Karpas-422 (cell line): ENCODE measurements around the gene MEIOSIN. TPM values are rescaled to one million over a fixed set of nuclear protein-coding genes. Genes with fewer than 3 reads are reported as not detected.

Experiments used
- DNase-seq: peaks from one replicate; pipeline ENCODE4 v3.0.0-alpha.2; 2015
- H2AFZ ChIP-seq: fragments of 200-600 bp; sonication (generic); 2 replicates; pipeline ENCODE4 v1.6.1; 2014; ENCODE audit warnings: antibody characterized with exemption, low read length, mixed read lengths
- H3K27ac ChIP-seq: fragments of 200-600 bp; sonication (generic); 2 replicates; pipeline ENCODE4 v1.5.1; 2014; ENCODE audit warnings: mild to moderate bottlenecking, low read length, moderate library complexity
- H3K27me3 ChIP-seq: fragments of 200-600 bp; sonication (generic); 2 replicates; pipeline ENCODE4 v1.6.1; 2014; ENCODE audit warnings: low read length, mixed read lengths
- H3K36me3 ChIP-seq: fragments of 200-600 bp; sonication (generic); 2 replicates; pipeline ENCODE4 v1.6.1; 2014; ENCODE audit warnings: low read length, mixed read lengths; ENCODE audit not compliant: insufficient read depth
- H3K4me1 ChIP-seq: fragments of 200-600 bp; sonication (generic); 2 replicates; pipeline ENCODE4 v1.6.1; 2014; ENCODE audit warnings: mild to moderate bottlenecking, low read length, mixed read lengths
- H3K4me2 ChIP-seq: fragments of 200-600 bp; sonication (generic); 2 replicates; pipeline ENCODE4 v1.6.1; 2014; ENCODE audit warnings: low read length, low read depth, mild to moderate bottlenecking; ENCODE audit not compliant: poor library complexity, severe bottlenecking
- H3K4me3 ChIP-seq: fragments of 200-600 bp; sonication (generic); 2 replicates; pipeline ENCODE4 v1.5.1; 2014; ENCODE audit warnings: mild to moderate bottlenecking, antibody characterized with exemption, low read length, mixed read lengths
- H3K79me2 ChIP-seq: fragments of 200-600 bp; sonication (generic); 2 replicates; pipeline ENCODE4 v1.6.1; 2014; ENCODE audit warnings: mild to moderate bottlenecking, low read length, mixed read lengths
- H3K9ac ChIP-seq: fragments of 200-600 bp; sonication (generic); 2 replicates; pipeline ENCODE4 v1.6.0; 2014; ENCODE audit warnings: low read length
- H3K9me2 ChIP-seq: fragments of 200-600 bp; sonication (generic), shearing (Covaris generic); replicated peaks from 2 replicates; pipeline ENCODE4 v1.6.0; 2014; ENCODE audit warnings: mild to moderate bottlenecking, low read length, moderate library complexity; ENCODE audit not compliant: insufficient read depth
- H3K9me3 ChIP-seq: fragments of 300-700, 200-600 bp; sonication (generic); 2 replicates; pipeline ENCODE4 v1.6.1; 2014; ENCODE audit warnings: low read length, mixed read lengths
- H4K20me1 ChIP-seq: fragments of 200-600 bp; sonication (generic); 2 replicates; pipeline ENCODE4 v1.6.1; 2014; ENCODE audit warnings: mild to moderate bottlenecking, antibody characterized with exemption, low read length, low read depth; ENCODE audit not compliant: insufficient read depth
- total RNA-seq: library from RNA; depleted of rRNA; stranded (reverse); fragments of >200 nt; shearing (Covaris generic); gene quantifications from 2 replicates; pipeline ENCODE4 v1.2.3, GENCODE V29; 2014; ENCODE audit warnings: low replicate concordance

The MEIOSIN gene
- total RNA-seq, 1 experiment from 2014 or later = not detected

DNA sequence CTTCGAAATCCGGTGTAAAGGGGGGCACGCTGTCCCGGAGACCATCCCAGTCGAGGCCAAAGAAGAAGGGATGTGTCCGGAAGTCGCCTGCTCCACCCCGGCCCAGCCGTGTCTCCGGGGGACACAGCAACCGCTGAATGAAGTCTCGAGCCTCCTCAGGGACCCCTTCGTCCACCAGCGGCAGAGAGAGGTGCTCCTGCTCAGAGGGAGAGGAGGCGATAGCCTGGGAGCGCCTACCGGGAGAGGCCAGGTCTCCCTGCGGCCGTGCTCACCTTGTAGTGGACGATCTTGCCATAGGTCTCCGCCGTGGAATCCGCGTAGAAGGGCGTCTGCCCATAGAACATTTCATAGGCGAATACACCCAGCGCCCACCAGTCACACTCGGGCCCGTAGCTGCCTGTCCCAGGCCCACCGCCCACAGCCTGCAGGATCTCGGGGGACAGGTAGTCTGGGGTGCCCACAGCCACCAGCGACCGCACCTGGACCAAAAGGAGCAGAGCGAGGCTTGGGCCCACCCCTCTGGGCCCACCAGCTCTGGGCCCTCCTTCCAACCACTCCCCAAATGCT lies 44.2 kb downstream of the MEIOSIN start:
- Histone ChIP-seq H3K9ac (no peak overlapping the region), H3K79me2 (no peaks in the 10 kb centered on the region), H3K9me3 (no peaks in the 10 kb centered on the region), H3K9me2 (no peaks in the 10 kb centered on the region), H3K4me3 (no peak overlapping the region), H3K36me3 (peaks cover 4% of the 10 kb centered on the region; the same call in 1 of the 2 replicates), H3K4me2 (no peak overlapping the region), H4K20me1 (peaks cover 6% of the 10 kb centered on the region; the same call in 1 of the 2 replicates), H3K4me1 (peaks cover 14% of the 10 kb centered on the region), H3K27me3 (no peaks in the 10 kb centered on the region), H3K27ac (no peak overlapping the region), H2AFZ (no peak overlapping the region)
- no peak for DNase-seq

DNA sequence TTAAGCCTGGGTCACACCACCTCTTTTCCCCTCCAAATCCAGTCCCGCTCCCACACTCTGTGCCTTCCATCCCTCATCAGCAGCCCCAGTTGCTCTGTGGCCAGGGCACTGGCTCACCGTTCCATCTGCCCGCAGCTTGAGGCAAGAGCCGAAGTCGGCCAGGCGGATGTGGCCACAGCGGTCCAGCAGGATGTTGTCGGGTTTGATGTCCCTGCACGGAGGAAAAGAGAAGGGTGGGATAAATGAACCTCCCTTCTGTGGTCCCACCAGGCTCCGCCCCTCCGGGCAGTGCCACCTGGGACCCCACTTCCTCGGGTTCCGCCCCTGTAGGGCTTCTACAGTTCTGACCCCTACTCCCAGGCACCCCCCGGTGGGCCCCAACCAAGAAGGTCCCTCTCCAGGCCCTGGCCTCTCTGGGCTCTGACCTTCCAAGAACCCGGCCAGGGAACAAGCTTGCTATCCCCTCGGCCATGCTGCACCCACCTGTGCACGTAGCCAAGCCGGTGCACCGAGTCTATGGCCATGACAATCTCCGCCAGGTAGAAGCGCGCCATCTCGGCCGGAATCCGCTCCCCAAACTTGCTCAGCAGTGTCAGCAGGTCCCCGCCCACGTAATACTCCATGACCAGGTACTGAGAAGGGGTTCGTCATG lies 44.9 kb downstream of the MEIOSIN start:
- Histone ChIP-seq H2AFZ (no peak overlapping the region), H3K27me3 (no peaks in the 10 kb centered on the region), H3K9ac (no peak overlapping the region), H3K4me1 (peaks cover 14% of the 10 kb centered on the region), H3K9me2 (no peaks in the 10 kb centered on the region), H3K79me2 (no peaks in the 10 kb centered on the region), H3K9me3 (no peaks in the 10 kb centered on the region), H3K4me3 (no peak overlapping the region), H3K27ac (no peak overlapping the region), H3K4me2 (no peak overlapping the region), H3K36me3 (peaks cover 4% of the 10 kb centered on the region; the same call in 1 of the 2 replicates), H4K20me1 (peaks cover 6% of the 10 kb centered on the region; the same call in 1 of the 2 replicates)
- DNase-seq = no peak

DNA sequence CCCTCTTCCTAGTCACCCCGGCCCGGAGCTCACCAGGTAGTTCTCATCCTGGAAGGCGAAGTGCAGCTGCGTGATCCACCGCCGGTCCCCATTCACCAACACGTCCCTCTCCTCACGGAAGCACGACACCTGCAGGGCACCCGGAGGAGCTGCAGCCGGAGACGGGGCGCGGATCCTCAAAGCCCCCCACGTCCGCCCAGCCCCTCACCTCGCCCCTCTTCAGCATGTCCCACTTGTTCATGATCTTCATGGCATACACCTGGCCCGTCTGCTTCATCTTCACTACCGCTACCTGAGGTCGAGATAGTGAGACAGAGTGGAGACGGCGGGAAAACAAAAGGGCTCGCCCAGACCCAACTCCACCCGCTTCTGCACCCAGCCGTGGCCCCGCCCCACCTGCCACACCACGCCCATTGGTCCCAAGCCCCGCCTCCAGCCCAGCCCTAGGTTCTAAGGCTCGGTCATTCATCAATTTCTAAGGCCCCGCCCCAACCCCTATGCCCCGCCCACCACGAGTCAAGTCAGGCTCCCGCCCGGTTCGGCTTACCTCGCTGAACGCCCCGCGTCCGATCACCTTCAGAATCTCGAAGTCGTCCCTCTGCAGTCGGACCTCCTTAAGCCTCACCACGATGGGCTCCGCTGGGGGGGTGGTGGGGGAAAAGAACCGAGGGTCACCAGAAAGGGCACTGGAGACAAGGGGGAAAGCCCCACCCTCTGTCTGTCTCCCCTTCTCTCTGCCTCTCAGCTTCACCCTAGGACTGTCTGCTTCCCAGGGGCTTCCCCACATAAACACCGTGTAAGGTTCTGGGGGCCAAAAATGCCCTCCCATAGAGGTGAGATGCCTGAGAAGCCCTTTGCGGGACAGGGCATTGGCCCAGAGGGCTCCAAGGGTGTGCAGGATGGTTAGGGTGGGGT lies 46.2 kb downstream of the MEIOSIN start:
- Histone ChIP-seq H3K27ac (no peak overlapping the region), H3K36me3 (peaks cover 4% of the 10 kb centered on the region; the same call in 1 of the 2 replicates), H3K9me3 (no peaks in the 10 kb centered on the region), H3K79me2 (no peaks in the 10 kb centered on the region), H3K9ac (peak overlapping the region; percentile 44), H3K4me3 (peak overlapping the region; percentile 38; the same call in 1 of the 2 replicates), H3K27me3 (no peaks in the 10 kb centered on the region), H4K20me1 (peaks cover 10% of the 10 kb centered on the region; the same call in 1 of the 2 replicates), H3K4me1 (peaks cover 14% of the 10 kb centered on the region), H2AFZ (no peak overlapping the region), H3K4me2 (peak overlapping the region; percentile 58), H3K9me2 (no peaks in the 10 kb centered on the region)
- peak; percentile 97 for DNase-seq

- Histone ChIP-seq H3K4me3 (no peak overlapping the region), H3K4me1 (peaks cover 14% of the 10 kb centered on the region), H3K9me3 (no peaks in the 10 kb centered on the region), H3K27me3 (no peaks in the 10 kb centered on the region), H3K9me2 (no peaks in the 10 kb centered on the region), H4K20me1 (peaks cover 10% of the 10 kb centered on the region; the same call in 1 of the 2 replicates), H3K4me2 (no peak overlapping the region), H2AFZ (no peak overlapping the region), H3K36me3 (peaks cover 4% of the 10 kb centered on the region; the same call in 1 of the 2 replicates), H3K27ac (no peak overlapping the region), H3K79me2 (no peaks in the 10 kb centered on the region), H3K9ac (no peak overlapping the region)
- DNase-seq = no peak
Measured at GRCh38 chr19:45780146-45780447, 46.9 kb downstream of the MEIOSIN start.

DNA sequence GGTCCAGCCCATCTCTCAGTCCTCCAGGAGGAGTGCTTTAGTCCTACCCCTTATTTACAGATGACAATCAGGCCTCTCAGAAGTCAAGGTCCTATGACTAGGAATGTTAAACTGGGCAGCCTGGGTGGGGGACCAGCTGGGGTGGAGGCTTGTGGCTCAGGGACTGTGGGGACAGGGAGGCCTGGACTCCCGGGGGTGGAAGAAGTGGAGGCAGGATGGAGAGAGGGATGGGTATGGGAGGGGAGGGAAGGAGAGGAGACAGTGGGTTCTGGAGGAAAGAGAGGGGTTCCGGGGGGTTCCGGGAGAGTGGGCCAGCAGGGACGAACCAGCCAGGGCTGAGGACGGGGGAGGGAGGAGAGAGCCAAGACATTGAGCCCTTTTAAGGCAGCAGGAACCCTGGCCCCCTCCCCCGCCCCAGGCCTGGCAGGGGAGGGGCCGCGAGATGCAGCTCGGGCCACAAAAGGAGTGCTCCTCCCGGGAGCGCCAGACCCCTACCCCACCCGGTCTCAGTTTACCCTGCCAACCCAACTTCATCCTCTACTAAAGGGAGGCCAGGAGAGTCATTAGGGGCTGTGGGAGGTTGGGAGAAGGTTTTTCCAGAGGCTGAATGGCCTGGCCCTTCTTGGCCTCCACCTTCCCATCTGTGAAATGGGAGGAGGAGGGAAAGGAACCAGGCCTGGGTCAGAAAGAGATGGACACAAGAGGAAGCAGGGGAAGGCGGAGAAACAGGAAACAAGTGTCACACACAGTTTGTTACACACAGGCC lies 47.4 kb downstream of the MEIOSIN start:
- no peak for DNase-seq
- no peaks in the 10 kb centered on the region for H3K9me3 ChIP-seq
- no peak overlapping the region for H3K4me2 ChIP-seq
- H3K4me1 ChIP-seq = peaks cover 14% of the 10 kb centered on the region
- H3K9me2 ChIP-seq = no peaks in the 10 kb centered on the region
- H3K36me3 ChIP-seq = peaks cover 4% of the 10 kb centered on the region; the same call in 1 of the 2 replicates
- peaks cover 10% of the 10 kb centered on the region; the same call in 1 of the 2 replicates for H4K20me1 ChIP-seq
- no peaks in the 10 kb centered on the region for H3K27me3 ChIP-seq
- no peak overlapping the region for H3K4me3 ChIP-seq
- no peak overlapping the region for H3K27ac ChIP-seq
- H2AFZ ChIP-seq = no peak overlapping the region
- no peaks in the 10 kb centered on the region for H3K79me2 ChIP-seq
- H3K9ac ChIP-seq = no peak overlapping the region

DNA sequence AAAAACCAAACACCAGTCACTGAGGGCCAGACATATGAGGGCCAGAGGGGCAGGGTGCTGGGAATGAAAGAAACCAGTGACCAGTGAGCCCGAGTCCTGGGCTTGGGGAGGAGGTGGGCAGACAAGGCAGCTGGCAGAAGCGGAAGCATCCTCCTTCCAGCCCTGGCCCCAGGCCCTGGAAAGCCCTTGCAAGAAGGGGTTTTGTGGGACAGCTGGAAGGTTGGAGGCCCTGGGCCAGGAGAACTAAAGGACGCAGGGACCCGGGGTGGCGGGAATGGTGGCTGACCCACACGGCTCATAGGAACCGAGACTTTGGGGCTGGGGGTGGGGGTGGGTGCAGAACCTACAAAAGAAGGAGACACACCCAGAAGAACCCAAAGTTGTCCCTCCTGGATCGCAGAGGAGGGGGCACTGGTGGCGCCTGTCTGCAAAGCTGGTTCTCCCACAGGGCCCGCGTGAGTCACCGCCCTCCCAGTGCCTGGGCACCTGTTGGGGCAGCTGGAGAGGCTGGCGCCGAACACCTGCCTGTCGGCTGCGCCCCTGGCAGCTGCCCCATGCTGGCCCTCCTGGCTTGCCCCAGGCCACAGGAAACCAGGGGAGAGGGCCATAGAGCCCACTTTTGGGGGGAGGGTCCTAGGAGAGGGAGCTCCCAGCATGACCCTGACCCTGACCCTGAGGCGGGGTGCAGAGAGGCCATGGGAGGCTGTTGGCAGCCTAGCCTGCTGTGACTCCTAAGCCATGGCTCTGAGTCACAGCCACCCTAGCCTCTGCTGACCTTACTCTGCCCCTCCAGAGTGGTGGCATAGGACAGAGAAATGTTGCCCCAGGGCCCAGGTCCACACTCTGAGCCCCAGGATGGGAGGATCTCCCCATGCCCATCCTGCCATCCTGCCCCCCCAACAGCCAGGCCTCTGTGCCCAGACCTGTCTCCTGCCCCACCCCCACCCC lies 48.2 kb downstream of the MEIOSIN start:
- H3K9me2 ChIP-seq = no peaks in the 10 kb centered on the region
- no peak overlapping the region for H3K4me2 ChIP-seq
- peaks cover 4% of the 10 kb centered on the region; the same call in 1 of the 2 replicates for H3K36me3 ChIP-seq
- H3K27ac ChIP-seq = no peak overlapping the region
- H4K20me1 ChIP-seq = peaks cover 12% of the 10 kb centered on the region; the same call in 1 of the 2 replicates
- H3K4me1 ChIP-seq = peaks cover 14% of the 10 kb centered on the region
- H3K79me2 ChIP-seq = no peaks in the 10 kb centered on the region
- no peaks in the 10 kb centered on the region for H3K27me3 ChIP-seq
- DNase-seq = no peak
- H3K9me3 ChIP-seq = no peaks in the 10 kb centered on the region
- no peak overlapping the region for H2AFZ ChIP-seq
- no peak overlapping the region for H3K9ac ChIP-seq
- H3K4me3 ChIP-seq = no peak overlapping the region

DNA sequence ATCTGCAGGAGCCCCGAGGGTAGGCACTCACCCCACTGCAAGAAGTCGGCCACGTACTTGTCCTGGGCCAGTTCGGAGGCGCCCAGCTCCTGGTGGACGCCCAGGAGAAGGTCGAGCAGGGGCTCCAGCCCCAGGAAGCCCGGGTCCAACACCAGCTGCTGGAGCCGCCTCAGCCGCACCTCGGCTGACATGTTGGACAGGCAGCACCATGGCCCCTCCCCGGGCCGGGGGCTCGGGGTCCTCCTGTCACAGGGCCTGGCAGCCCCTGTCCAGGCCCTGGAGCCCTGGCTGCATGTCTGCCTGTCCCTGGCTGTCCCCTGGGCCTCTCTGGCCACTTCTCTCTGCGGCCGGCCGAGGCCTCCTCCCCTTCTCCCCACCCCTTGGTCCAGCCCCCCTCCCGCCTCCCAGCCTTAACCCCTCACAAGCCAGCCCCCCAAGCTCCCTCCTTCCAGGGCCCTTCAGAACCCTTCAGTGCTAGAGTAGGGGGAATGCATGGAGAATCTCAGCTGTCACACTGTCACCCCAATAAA lies 49.0 kb downstream of the MEIOSIN start, which contains the start of gene DMPK:
TSS of gene DMPK (minus strand) at position 329 of the 530 bp plus-strand sequence. CDS start at position 191, 138 bp downstream.
- no peaks in the 10 kb centered on the region for H3K9me3 ChIP-seq
- H2AFZ ChIP-seq = no peak within 1 kb of the TSS
- H3K36me3 ChIP-seq = peaks cover 4% of the 10 kb centered on the region; the same call in 1 of the 2 replicates
- H3K9me2 ChIP-seq = no peaks in the 10 kb centered on the region
- DNase-seq = no peak
- H4K20me1 ChIP-seq = peaks cover 14% of the 10 kb centered on the region; the same call in 1 of the 2 replicates
- no peak within 1 kb of the TSS for H3K4me2 ChIP-seq
- no peaks in the 10 kb centered on the region for H3K79me2 ChIP-seq
- H3K27me3 ChIP-seq = no peaks in the 10 kb centered on the region
- H3K9ac ChIP-seq = no peak within 1 kb of the TSS
- H3K4me3 ChIP-seq = no peak within 1 kb of the TSS
- peaks cover 14% of the 10 kb centered on the region for H3K4me1 ChIP-seq
- no peak within 1 kb of the TSS for H3K27ac ChIP-seq
